GM12872 (cell line): ENCODE results near the gene ESR1.

Source experiments
- TF ChIP-seq, protein P1 (sequence below): IDR thresholded peaks from 3 replicates; pipeline ENCODE4 v1.5.1; 2011; ENCODE audit warnings: low read depth, mild to moderate bottlenecking, low read length, moderate library complexity; ENCODE audit not compliant: insufficient read depth

Gene ESR1

DNA sequence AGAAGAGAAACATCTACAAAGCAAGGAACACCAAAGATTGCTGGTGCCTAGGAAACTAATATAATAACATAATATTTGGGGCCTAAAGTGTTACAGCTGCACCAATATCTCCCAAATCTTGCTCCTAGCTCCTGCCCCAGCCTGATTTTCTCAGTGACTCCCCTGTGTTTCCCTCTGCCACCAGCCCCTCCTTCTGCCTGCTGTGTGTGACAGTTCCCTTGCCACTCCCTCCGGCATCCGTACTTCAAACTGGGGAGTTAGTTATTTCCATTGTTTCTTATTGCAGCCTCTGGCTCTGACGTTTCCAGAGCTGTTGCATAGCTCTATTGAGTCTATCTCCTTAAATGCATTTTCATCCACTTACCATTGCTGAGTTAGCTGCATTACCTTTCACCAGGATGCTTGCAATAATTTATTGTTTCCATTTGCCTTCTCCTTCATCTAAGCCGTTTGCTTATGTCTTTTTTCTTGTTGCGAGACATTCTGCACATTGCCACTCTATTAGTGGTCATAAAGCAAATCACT lies 43.1 kb downstream of the ESR1 start:
- TF ChIP-seq, protein P1, sequence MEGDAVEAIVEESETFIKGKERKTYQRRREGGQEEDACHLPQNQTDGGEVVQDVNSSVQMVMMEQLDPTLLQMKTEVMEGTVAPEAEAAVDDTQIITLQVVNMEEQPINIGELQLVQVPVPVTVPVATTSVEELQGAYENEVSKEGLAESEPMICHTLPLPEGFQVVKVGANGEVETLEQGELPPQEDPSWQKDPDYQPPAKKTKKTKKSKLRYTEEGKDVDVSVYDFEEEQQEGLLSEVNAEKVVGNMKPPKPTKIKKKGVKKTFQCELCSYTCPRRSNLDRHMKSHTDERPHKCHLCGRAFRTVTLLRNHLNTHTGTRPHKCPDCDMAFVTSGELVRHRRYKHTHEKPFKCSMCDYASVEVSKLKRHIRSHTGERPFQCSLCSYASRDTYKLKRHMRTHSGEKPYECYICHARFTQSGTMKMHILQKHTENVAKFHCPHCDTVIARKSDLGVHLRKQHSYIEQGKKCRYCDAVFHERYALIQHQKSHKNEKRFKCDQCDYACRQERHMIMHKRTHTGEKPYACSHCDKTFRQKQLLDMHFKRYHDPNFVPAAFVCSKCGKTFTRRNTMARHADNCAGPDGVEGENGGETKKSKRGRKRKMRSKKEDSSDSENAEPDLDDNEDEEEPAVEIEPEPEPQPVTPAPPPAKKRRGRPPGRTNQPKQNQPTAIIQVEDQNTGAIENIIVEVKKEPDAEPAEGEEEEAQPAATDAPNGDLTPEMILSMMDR: no peak

DNA sequence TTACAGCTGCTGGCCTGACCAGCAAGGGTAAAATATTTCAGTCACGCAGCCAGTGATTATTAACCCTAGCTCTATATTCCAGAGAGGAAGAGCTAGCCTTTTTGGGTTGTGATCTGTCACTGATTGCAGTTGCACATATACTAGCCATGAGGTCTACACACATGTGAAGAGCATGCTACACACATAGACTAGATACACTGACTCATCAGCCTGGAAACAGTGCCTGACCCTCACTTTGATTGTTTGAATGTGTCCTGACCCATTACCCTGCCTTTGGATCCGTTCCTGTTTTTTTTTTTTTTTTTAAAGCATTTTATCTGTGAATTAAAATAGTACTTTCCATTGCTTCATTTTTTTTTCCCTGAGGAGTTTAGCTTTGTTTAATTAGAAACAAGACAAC lies 50.8 kb downstream of the ESR1 start:
- TF ChIP-seq, protein P1: no peak

DNA sequence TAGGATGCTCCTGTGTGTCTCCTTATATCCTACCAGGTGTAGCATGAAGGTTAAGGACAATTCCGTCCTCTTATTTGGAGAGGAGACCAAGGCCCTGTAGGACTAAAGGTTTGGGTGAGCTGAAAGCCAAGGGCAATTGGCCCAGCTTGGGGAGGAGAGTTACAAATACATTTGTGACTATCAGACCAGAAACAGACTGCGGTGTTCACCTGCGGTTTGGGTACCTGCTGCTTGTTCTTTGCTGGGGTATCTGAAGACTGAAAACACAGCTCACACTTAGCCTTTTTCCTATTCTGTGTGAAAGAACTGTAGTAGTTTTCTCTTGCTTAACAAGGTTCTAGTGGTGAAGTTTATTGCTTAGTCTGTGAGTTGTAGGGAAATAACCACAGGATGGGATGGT lies 55.0 kb downstream of the ESR1 start:
- TF ChIP-seq, protein P1: no peak

DNA sequence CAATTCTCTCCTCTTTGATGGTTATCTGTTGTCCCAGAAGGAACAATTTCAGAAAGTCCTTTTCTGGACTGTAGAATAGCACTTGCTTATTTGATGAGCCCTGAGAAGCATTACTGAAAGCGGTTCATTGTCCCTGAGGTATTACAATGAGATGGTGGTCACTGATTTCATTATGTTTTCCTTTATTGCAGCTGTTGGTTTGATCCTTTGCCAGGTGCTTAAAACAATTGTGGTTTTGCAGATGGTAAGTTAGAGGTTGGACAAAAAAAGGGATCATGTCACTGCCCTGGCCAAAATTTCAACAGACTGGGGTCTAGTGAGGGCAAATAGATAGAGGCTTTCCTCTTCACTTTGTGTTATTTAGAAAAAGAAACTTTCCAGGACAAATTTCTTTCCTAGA lies 61.9 kb downstream of the ESR1 start:
- TF ChIP-seq, protein P1: no peak

DNA sequence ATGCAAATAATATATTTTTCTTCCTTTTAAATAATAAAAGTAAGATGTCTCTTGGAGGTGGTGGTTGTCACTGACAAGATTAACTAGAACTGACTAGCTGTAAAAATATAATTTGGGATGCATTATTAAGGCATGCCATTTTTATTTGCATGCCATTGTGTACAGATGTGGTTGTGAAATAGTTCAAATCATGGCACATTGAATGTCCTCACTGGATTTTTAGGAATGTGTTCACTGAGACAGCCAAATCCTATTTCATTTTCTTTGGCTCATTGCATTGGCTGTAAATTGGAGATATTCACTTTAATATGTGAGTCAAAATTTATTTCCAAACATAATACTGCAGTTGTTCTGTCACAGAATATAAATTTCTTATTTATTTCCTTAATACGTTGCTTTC lies 62.3 kb downstream of the ESR1 start:
- TF ChIP-seq, protein P1: no peak

DNA sequence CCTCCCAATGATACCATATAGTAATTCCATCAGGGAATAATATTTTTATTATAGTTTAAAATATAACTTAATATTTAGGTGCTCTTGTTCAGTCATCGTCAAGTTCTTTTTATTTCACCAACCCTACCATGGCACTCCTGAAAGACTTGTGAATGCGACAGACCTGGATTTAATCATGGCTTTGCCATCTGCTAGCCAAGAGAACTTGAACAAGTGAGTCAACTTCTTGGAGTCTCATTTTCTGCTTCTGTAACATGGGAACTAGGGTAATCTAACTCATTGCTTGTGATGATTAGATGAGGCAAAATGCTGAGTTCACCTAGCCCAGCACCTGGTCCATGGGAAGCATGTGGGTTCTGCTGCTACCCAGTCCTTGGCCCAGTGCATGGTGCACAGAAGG lies 62.9 kb downstream of the ESR1 start:
- TF ChIP-seq, protein P1: no peak

DNA sequence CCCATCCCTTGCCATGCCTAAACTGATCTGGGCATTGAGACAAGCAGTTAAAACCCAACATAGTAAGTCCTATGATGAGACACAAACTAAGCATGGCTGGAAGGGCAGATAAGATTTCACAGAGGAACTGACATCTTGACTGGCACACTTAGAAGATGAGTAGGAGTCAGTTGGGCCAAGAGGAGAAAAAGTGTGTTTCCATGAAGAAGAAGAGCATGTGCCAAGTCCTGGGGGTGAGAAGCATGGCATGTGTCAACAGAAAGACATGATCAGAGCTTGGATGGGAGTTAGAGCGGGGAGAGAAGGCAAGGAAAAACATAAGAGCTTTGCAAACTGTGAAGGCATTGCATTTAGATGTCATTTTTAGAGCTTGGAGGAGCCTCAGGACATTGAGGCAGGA lies 68.0 kb downstream of the ESR1 start:
- TF ChIP-seq, protein P1: no peak
